ENCODE results near the gene CREB5. TPM values are rescaled to one million over a fixed set of nuclear protein-coding genes. Genes with fewer than 3 reads are reported as not detected.
"Not testable (repeated sequence)": the region's sequence is repeated elsewhere in the genome, so short reads cannot be mapped to it uniquely, and the experiment has no call there.

CREB5 gene
- total RNA-seq, 4 donors from 2014 or later, result 16.8 to 22.4 (median 20.9) TPM

GRCh38 chr7:28551331-28551730 is 139.0 kb downstream of the CREB5 start:
- no peaks in the 10 kb centered on the region for H3K27me3 ChIP-seq
- H3K27ac ChIP-seq, result no peak overlapping the region
- WGBS, 2 donors, result 33 to 38% methylated on average over 5 of the region's 5 CpGs

GRCh38 chr7:28551766-28552165 is 139.4 kb downstream of the CREB5 start:
- DNase-seq (ENCODE audit: low spot score in 2 of 2); H3K27me3 ChIP-seq; H3K4me3 ChIP-seq; H3K36me3 ChIP-seq; H3K9me3 ChIP-seq; H3K27ac ChIP-seq: not testable (repeated sequence)
- H3K4me1 ChIP-seq, result peaks cover 0 to 28% (median 0%) of the 10 kb centered on the region in 4 donors
- whole genome bisulfite sequencing, 2 donors, result 63 to 84% methylated on average over 1 of the region's 1 CpG

More at GRCh38 chr7:28551331-28551730, 139.0 kb downstream of the CREB5 start:
- Histone ChIP-seq H3K4me3 (no peak overlapping the region), H3K4me1 (peaks cover 0 to 28% (median 0%) of the 10 kb centered on the region in 4 donors), H3K36me3 (no peaks in the 10 kb centered on the region), H3K9me3 (peaks cover 0 to 11% (median 0%) of the 10 kb centered on the region in 4 donors)
- DNase-seq (ENCODE audit: low spot score in 2 of 2), result no peak
- TF ChIP-seq CTCF (IDR thresholded peaks at IDR 0.05), result no peak
- TF ChIP-seq EP300 (IDR thresholded peaks at IDR 0.05), result no peak
- no peak for TF ChIP-seq POLR2A (IDR thresholded peaks at IDR 0.05)

- Histone ChIP-seq H3K9me3 (no peaks in the 10 kb centered on the region), H3K27me3 (no peaks in the 10 kb centered on the region), H3K4me3 (no peak overlapping the region), H3K27ac (no peak overlapping the region), H3K36me3 (no peaks in the 10 kb centered on the region), H3K4me1 (peaks cover 0 to 28% (median 0%) of the 10 kb centered on the region in 4 donors)
- DNase-seq (ENCODE audit: low spot score in 2 of 2), result no peak
- 91 to 93% methylated on average over 4 of the region's 4 CpGs for WGBS, 2 donors
- TF ChIP-seq POLR2A (IDR thresholded peaks at IDR 0.05), result no peak
These were observed 142.6 kb downstream of the CREB5 start for GRCh38 chr7:28554802-28555471.

- DNase-seq (ENCODE audit: low spot score in 2 of 2), result no peak
- H3K9me3 ChIP-seq, result no peaks in the 10 kb centered on the region
- H3K4me1 ChIP-seq, result peaks cover 0 to 28% (median 0%) of the 10 kb centered on the region in 4 donors
- no peak overlapping the region for H3K4me3 ChIP-seq
- no peaks in the 10 kb centered on the region for H3K36me3 ChIP-seq
- TF ChIP-seq POLR2A (IDR thresholded peaks at IDR 0.05) (no peak), CTCF (IDR thresholded peaks at IDR 0.05) (no peak), EP300 (IDR thresholded peaks at IDR 0.05) (no peak)
- WGBS, 2 donors, result 76 to 85% methylated on average over 8 of the region's 8 CpGs
- no peaks in the 10 kb centered on the region for H3K27me3 ChIP-seq
- H3K27ac ChIP-seq, result no peak overlapping the region
These were observed 143.7 kb downstream of the CREB5 start for GRCh38 chr7:28556025-28556424.

- H3K4me1 ChIP-seq, result peaks cover 0 to 22% (median 0%) of the 10 kb centered on the region in 4 donors
These were observed 144.4 kb downstream of the CREB5 start for GRCh38 chr7:28556671-28557070.

More at GRCh38 chr7:28556671-28557070, 144.4 kb downstream of the CREB5 start:
- no peak overlapping the region for H3K4me3 ChIP-seq
- no peak overlapping the region for H3K27ac ChIP-seq
- H3K9me3 ChIP-seq, result no peaks in the 10 kb centered on the region
- no peaks in the 10 kb centered on the region for H3K27me3 ChIP-seq
- 90 to 91% methylated on average over 2 of the region's 2 CpGs for WGBS, 2 donors
- TF ChIP-seq EP300 (IDR thresholded peaks at IDR 0.05) (no peak), POLR2A (IDR thresholded peaks at IDR 0.05) (no peak), CTCF (IDR thresholded peaks at IDR 0.05) (no peak)
- no peaks in the 10 kb centered on the region for H3K36me3 ChIP-seq
- DNase-seq (ENCODE audit: low spot score in 2 of 2), result no peak
